Body of pancreas (tissue), 4 donors: Measurements from ENCODE around the gene INPP1.

Source experiments
- POLR2A ChIP-seq, 3 donors: fragments of 450-650 bp; IDR thresholded peaks; one replicate each; pipeline ENCODE4 v1.6.1; 2016; ENCODE audit warnings: antibody characterized with exemption in 3 of 3, mild to moderate bottlenecking in 2 of 3
- TF ChIP-seq, protein P1 (sequence below), 7 experiments: fragments of 450-650 bp in 4 of 7; fragments of 200-600 bp in 3 of 7; sonication (generic) in 3 of 7; IDR thresholded peaks; one replicate each; pipeline ENCODE4 v1.5.1; 2016 to 2019; ENCODE audit warnings: antibody characterized with exemption in 7 of 7

DNA sequence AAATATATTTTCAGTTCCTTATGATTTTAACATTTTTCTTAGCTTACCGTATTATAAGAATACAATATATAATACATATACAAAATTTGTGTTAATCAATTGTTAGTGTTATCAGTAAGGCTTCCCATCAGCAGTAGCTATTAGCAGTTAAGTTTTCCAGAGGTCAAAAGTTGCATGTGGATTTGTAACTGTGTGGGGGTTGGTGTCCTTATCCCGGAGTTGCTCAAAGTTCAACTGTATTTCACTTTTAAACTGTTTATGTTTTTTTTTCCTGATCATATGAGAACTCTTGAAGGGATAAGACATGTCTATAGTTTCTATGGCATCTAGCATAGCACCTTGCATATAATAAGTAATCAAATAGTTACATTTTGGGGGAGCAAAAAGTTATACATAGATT lies 52.9 kb downstream of the INPP1 start:
- TF ChIP-seq, protein P1, sequence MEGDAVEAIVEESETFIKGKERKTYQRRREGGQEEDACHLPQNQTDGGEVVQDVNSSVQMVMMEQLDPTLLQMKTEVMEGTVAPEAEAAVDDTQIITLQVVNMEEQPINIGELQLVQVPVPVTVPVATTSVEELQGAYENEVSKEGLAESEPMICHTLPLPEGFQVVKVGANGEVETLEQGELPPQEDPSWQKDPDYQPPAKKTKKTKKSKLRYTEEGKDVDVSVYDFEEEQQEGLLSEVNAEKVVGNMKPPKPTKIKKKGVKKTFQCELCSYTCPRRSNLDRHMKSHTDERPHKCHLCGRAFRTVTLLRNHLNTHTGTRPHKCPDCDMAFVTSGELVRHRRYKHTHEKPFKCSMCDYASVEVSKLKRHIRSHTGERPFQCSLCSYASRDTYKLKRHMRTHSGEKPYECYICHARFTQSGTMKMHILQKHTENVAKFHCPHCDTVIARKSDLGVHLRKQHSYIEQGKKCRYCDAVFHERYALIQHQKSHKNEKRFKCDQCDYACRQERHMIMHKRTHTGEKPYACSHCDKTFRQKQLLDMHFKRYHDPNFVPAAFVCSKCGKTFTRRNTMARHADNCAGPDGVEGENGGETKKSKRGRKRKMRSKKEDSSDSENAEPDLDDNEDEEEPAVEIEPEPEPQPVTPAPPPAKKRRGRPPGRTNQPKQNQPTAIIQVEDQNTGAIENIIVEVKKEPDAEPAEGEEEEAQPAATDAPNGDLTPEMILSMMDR (IDR thresholded peaks at IDR 0.05) = no peak
- TF ChIP-seq POLR2A (IDR thresholded peaks at IDR 0.05) = no peak
